Tibial nerve (tissue), 4 donors: ENCODE data around the gene SLMAP. TPM values are rescaled to one million over a fixed set of nuclear protein-coding genes. Genes with fewer than 3 reads are reported as not detected.
"Not testable (repeated sequence)": the region's sequence is repeated elsewhere in the genome, so short reads cannot be mapped to it uniquely, and the experiment has no call there.

ENCODE experiments used
- DNase-seq, 2 donors: peaks; one replicate each; pipeline ENCODE4 v3.0.0-alpha.2; 2019; ENCODE audit warnings: low spot score in 2 of 2
- H3K27ac ChIP-seq, 4 donors: fragments of 200-600 bp; sonication (generic) in 3 of 4; one replicate each; pipeline ENCODE4 v1.5.1; 2017 to 2019; ENCODE audit warnings: mild to moderate bottlenecking in 1 of 4
- H3K27me3 ChIP-seq, 2 donors: fragments of 200-600 bp; sonication (generic) in 1 of 2; one replicate each; pipeline versions ENCODE4 v1.5.1 to v1.6.0; 2017 to 2019
- H3K36me3 ChIP-seq, 3 donors: fragments of 200-600 bp; sonication (generic); one replicate each; pipeline ENCODE4 v1.5.1; 2018 to 2019
- H3K4me1 ChIP-seq, 4 donors: fragments of 200-600 bp; sonication (generic) in 3 of 4; one replicate each; pipeline ENCODE4 v1.5.1; 2017 to 2019
- H3K4me3 ChIP-seq, 4 donors: fragments of 200-600 bp; sonication (generic) in 3 of 4; one replicate each; pipeline ENCODE4 v1.5.1; 2017 to 2019; ENCODE audit warnings: mild to moderate bottlenecking in 1 of 4, moderate library complexity in 1 of 4
- H3K9me3 ChIP-seq, 4 donors: fragments of 200-600 bp; sonication (generic) in 3 of 4; one replicate each; pipeline ENCODE4 v1.5.1; 2017 to 2019
- EP300 ChIP-seq, 2 donors: sonication (generic); formaldehyde crosslinking; IDR thresholded peaks; one replicate each; pipeline ENCODE4 v1.6.1; 2017; ENCODE audit warnings: antibody characterized with exemption in 2 of 2, mild to moderate bottlenecking in 1 of 2
- POLR2A ChIP-seq, 2 donors: fragments of 450-650 bp; IDR thresholded peaks; one replicate each; pipeline ENCODE4 v1.6.1; 2017; ENCODE audit warnings: antibody characterized with exemption in 2 of 2, mild to moderate bottlenecking in 2 of 2, moderate library complexity in 2 of 2
- WGBS, 2 donors: methylation state at CpG; one replicate each; pipeline ENCODE4 v1.1.5; 2018; 5-methylcytosine and 5-hydroxymethylcytosine counted together
- total RNA-seq, 4 donors: library from RNA; depleted of rRNA; stranded (reverse); fragments of >200 nt; gene quantifications; one replicate each; pipeline ENCODE4 v1.1.0, GENCODE V29; 2016
- TF ChIP-seq, protein P1 (sequence below), 5 experiments: fragments of 200-600 bp in 3 of 5; fragments of 450-650 bp in 2 of 5; sonication (generic) in 3 of 5; IDR thresholded peaks; one replicate each; pipeline ENCODE4 v1.5.1; 2016 to 2019; ENCODE audit warnings: antibody characterized with exemption in 5 of 5, mild to moderate bottlenecking in 3 of 5, moderate library complexity in 2 of 5

SLMAP gene
- total RNA-seq, 4 donors from 2014 or later = 66.6 to 101 (median 87.4) TPM

DNA sequence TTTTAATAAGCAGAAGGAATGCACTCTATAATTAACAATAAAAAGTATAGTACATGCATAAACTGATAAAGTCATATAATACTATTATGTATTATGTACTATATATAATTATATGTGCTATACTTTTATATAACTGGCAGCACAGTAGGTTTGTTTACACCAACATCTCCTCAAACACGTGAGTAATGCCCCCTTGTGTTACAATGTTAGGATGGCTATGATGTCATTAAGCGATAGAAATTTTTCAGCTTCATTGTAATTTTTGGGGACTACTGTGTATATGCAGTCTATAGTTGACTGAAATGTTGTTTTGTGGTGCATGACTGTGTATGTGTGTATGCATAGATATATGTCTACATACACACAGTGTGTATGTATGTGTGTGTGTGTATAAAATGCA is 100.6 kb downstream of the SLMAP start:
- Histone ChIP-seq H3K4me1 (peaks cover 0 to 3% (median 0%) of the 10 kb centered on the region in 4 donors), H3K27me3 (no peaks in the 10 kb centered on the region), H3K9me3 (no peaks in the 10 kb centered on the region), H3K27ac (no peak overlapping the region), H3K36me3 (peaks cover 0 to 41% (median 0%) of the 10 kb centered on the region in 3 donors), H3K4me3 (no peak overlapping the region)
- 49 to 52% methylated on average over 2 of the region's 2 CpGs for WGBS, 2 donors
- TF ChIP-seq POLR2A (IDR thresholded peaks at IDR 0.05) (no peak), EP300 (IDR thresholded peaks at IDR 0.05) (no peak)
- TF ChIP-seq, protein P1, sequence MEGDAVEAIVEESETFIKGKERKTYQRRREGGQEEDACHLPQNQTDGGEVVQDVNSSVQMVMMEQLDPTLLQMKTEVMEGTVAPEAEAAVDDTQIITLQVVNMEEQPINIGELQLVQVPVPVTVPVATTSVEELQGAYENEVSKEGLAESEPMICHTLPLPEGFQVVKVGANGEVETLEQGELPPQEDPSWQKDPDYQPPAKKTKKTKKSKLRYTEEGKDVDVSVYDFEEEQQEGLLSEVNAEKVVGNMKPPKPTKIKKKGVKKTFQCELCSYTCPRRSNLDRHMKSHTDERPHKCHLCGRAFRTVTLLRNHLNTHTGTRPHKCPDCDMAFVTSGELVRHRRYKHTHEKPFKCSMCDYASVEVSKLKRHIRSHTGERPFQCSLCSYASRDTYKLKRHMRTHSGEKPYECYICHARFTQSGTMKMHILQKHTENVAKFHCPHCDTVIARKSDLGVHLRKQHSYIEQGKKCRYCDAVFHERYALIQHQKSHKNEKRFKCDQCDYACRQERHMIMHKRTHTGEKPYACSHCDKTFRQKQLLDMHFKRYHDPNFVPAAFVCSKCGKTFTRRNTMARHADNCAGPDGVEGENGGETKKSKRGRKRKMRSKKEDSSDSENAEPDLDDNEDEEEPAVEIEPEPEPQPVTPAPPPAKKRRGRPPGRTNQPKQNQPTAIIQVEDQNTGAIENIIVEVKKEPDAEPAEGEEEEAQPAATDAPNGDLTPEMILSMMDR (IDR thresholded peaks at IDR 0.05) = peak in 1 of 5 experiments; percentile 13
- no peak for DNase-seq

DNA sequence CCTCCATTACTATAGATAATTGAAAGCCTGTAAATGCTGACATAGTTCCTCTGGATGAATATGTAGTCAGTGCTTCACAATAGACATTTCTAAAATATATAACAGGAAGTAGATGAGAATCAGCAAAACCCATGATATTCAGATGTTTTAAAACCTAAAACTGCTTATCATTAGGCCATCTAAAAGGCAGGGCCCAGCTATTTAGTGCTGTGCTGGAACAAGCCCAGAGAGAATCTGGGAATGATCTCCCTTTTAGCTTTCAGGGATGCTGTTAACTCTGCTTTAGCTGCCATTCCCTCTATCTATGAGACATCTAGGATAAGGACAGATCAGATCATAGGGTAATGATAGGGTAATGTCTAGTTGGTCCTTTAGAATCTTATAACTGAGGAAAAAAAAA is 106.8 kb downstream of the SLMAP start:
- Histone ChIP-seq H3K4me1 (no peaks in the 10 kb centered on the region), H3K9me3 (no peaks in the 10 kb centered on the region), H3K36me3 (peaks cover 0 to 80% (median 0%) of the 10 kb centered on the region in 3 donors), H3K4me3 (no peak overlapping the region), H3K27ac (no peak overlapping the region), H3K27me3 (no peaks in the 10 kb centered on the region)
- TF ChIP-seq, protein P1 (IDR thresholded peaks at IDR 0.05) = no peak
- TF ChIP-seq EP300 (IDR thresholded peaks at IDR 0.05) (no peak), POLR2A (IDR thresholded peaks at IDR 0.05) (no peak)
- no peak for DNase-seq

DNA sequence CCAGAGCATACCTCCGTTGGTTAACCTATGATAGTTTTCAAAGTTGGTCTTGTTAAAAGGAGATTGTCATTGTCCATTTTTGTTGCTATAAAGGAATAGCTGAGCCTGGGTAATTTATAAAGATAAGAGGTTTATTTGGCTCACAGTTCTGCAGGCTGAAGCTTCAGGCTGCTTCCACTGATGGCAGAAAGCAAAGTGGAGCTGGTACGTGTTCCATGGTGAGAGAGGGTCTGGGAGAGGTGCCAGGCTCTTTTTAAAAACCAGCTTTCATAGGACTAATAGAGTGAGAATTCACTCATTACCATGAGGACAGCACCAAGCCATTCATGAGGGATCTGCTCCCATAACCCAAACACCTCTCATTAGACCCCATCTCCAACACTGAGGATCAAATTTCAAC is 107.3 kb downstream of the SLMAP start:
- Histone ChIP-seq H3K27me3 (no peaks in the 10 kb centered on the region), H3K27ac (no peak overlapping the region), H3K9me3 (no peaks in the 10 kb centered on the region), H3K4me1 (no peaks in the 10 kb centered on the region), H3K36me3 (peaks cover 0 to 79% (median 0%) of the 10 kb centered on the region in 3 donors), H3K4me3 (no peak overlapping the region)
- DNase-seq = no peak
- TF ChIP-seq EP300 (IDR thresholded peaks at IDR 0.05) (no peak), POLR2A (IDR thresholded peaks at IDR 0.05) (no peak)
- TF ChIP-seq, protein P1 (IDR thresholded peaks at IDR 0.05) = no peak
- WGBS, 2 donors = 69 to 72% methylated on average over 2 of the region's 2 CpGs

DNA sequence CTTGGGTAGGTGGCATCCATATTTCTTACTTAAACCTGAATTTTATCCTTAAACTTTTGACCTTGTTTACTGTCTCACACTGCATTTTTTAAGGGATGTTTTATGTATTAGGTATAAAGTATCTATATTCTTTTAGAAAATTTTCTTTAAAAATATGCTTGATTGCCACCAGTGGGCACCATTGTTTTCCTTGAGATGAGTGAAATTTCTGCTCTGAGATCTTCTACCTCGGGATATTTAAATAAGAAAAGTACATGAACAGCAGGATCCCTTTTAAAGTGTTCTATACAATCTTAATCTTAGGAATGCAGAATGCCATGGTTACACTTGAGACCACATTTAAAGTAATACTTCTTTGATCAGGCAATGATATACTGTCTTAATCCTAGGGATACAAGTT is 108.7 kb downstream of the SLMAP start:
- TF ChIP-seq POLR2A (IDR thresholded peaks at IDR 0.05) (no peak), EP300 (IDR thresholded peaks at IDR 0.05) (no peak)
- TF ChIP-seq, protein P1 (IDR thresholded peaks at IDR 0.05) = peak; percentile 9 to 49 (median 42)
- Histone ChIP-seq H3K4me1 (no peaks in the 10 kb centered on the region), H3K27ac (no peak overlapping the region), H3K36me3 (peaks cover 0 to 69% (median 0%) of the 10 kb centered on the region in 3 donors), H3K4me3 (no peak overlapping the region), H3K27me3 (no peaks in the 10 kb centered on the region), H3K9me3 (no peaks in the 10 kb centered on the region)
- no peak for DNase-seq
- 4 to 8% methylated on average over 1 of the region's 1 CpG for WGBS, 2 donors

DNA sequence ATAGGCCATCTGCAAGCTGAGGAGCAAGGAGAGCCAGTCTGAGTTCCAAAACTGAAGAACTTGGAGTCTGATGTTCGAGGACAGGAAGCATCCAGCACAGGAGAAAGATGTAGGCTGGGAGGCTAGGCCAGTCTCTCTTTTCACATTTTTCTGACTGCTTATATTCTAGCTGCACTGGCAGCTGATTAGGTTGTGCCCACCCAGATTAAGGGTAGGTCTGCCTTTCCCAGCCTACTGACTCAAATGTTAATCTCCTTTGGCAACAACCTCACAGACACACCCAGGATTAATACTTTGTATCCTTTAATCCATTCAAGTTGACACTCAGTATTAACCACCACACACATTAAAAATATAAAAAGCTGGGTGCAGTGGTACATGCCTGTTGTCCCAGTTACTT is 113.0 kb downstream of the SLMAP start:
- DNase-seq, H3K4me1 ChIP-seq, H3K27me3 ChIP-seq, H3K4me3 ChIP-seq, H3K27ac ChIP-seq, H3K9me3 ChIP-seq: not testable (repeated sequence)
- peaks cover 0 to 46% (median 0%) of the 10 kb centered on the region in 3 donors for H3K36me3 ChIP-seq
- 95 to 100% methylated on average over 1 of the region's 1 CpG for WGBS, 2 donors

DNA sequence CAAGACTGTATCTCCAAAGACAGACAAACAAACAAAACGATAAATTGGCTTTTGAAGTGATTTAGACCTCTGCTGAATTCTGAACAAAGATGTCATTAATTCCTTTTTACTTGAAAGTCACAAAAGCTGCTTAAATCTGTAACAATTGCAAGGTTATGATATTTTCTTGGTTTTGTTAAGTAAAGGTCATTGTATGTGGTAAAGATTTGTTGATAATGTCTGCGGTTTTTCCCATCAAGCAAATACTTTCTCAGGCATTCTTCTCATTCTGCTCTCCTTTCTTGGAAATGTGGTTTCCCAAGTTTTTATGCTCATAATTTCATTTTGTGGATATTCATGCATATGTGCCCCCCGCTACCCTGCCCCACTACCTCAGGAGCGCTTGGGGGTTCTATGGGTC is 116.5 kb downstream of the SLMAP start:
- 75% methylated on average over 4 of the region's 4 CpGs for WGBS, 2 donors
- Histone ChIP-seq H3K9me3 (no peaks in the 10 kb centered on the region), H3K4me1 (peaks cover 0 to 4% (median 0%) of the 10 kb centered on the region in 4 donors), H3K27ac (no peak overlapping the region), H3K27me3 (no peaks in the 10 kb centered on the region), H3K4me3 (no peak overlapping the region), H3K36me3 (peaks cover 0 to 38% (median 0%) of the 10 kb centered on the region in 3 donors)
- no peak for DNase-seq
- TF ChIP-seq, protein P1 (IDR thresholded peaks at IDR 0.05) = no peak
- TF ChIP-seq EP300 (IDR thresholded peaks at IDR 0.05) = no peak
- TF ChIP-seq POLR2A (IDR thresholded peaks at IDR 0.05) = no peak
